Measurements from ENCODE around the gene CDH4. TPM values are rescaled to one million over a fixed set of nuclear protein-coding genes. Genes with fewer than 3 reads are reported as not detected.

The CDH4 gene
- total RNA-seq, 1 experiment from 2014 or later: not detected

DNA sequence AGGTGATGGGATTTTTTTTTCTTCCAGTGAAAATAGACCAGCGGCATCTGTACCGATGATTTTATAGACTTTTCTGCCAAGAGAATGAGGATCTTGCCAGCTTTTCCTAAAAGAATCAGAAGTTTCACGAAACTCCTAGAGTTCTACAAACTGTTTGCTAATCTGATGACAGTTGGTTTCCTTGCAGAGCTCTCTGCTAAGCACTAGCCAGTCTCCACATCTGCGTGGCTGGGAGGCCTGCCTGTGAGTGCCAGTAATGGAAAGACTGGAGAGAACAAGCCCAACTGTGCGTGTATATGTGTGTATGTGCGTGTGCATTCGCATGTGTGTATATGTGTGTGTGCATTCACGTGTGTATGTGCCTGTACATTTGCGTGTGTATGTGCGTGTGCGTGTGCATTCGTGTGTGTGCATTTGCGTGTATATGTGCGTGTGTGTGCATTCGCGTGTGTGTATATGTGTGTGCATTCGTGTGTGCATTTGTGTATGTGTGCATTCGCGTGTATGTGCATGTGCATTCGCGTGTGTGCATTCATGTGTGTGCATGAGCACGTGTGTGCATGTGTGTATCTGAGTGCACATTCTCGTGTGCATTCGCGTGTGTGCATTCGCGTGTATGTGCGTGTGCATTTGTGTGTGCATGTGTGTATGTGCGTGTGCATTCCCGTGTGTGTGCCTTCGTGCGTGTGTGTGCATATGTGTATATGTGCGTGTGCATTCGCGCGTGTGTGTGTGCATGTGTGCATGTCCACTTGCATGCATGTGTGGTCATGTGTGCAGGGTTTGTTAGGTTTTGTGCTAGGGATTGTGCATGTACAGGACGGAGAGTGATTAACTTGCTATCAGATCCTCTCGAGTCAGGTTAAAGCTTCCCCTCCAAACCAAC is 434.2 kb downstream of the CDH4 start:
- no peak for DNase-seq (ENCODE audit: low read depth, low spot score)
- intact Hi-C loops (cut with micrococcal nuclease; ENCODE audit: unreplicated experiment): no loop called here
- Histone ChIP-seq H3K9me3 (ENCODE audit: control insufficient read depth, insufficient read depth, low read depth, low read length) (no peaks in the 10 kb centered on the region), H3K27me3 (ENCODE audit: control insufficient read depth, insufficient read depth, low read length) (peaks cover 41% of the 10 kb centered on the region), H3K27ac (ENCODE audit: low read length) (no peak overlapping the region), H3K36me3 (ENCODE audit: control insufficient read depth, insufficient read depth, low read length) (no peaks in the 10 kb centered on the region), H3K4me1 (ENCODE audit: control insufficient read depth, insufficient read depth, low read length) (no peaks in the 10 kb centered on the region; the same call in 1 of the 2 replicates), H3K4me3 (ENCODE audit: low read depth in 2 of 2, low read length in 2 of 2) (no peak overlapping the region)
- ATAC-seq: no peak
- BruUV-seq (replicated peaks): no TSS peak
- POLR2A ChIA-PET: no interaction called here
- no peak for TF ChIP-seq TCF7L2 (IDR thresholded peaks at IDR 0.05; ENCODE audit: low read depth, low read length)
- TF ChIP-seq, protein P1, sequence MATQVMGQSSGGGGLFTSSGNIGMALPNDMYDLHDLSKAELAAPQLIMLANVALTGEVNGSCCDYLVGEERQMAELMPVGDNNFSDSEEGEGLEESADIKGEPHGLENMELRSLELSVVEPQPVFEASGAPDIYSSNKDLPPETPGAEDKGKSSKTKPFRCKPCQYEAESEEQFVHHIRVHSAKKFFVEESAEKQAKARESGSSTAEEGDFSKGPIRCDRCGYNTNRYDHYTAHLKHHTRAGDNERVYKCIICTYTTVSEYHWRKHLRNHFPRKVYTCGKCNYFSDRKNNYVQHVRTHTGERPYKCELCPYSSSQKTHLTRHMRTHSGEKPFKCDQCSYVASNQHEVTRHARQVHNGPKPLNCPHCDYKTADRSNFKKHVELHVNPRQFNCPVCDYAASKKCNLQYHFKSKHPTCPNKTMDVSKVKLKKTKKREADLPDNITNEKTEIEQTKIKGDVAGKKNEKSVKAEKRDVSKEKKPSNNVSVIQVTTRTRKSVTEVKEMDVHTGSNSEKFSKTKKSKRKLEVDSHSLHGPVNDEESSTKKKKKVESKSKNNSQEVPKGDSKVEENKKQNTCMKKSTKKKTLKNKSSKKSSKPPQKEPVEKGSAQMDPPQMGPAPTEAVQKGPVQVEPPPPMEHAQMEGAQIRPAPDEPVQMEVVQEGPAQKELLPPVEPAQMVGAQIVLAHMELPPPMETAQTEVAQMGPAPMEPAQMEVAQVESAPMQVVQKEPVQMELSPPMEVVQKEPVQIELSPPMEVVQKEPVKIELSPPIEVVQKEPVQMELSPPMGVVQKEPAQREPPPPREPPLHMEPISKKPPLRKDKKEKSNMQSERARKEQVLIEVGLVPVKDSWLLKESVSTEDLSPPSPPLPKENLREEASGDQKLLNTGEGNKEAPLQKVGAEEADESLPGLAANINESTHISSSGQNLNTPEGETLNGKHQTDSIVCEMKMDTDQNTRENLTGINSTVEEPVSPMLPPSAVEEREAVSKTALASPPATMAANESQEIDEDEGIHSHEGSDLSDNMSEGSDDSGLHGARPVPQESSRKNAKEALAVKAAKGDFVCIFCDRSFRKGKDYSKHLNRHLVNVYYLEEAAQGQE (IDR thresholded peaks at IDR 0.05; ENCODE audit: insufficient read depth in 1 of 2, low read depth in 2 of 2, low read length in 1 of 2): no peak
- TF ChIP-seq, protein P2, sequence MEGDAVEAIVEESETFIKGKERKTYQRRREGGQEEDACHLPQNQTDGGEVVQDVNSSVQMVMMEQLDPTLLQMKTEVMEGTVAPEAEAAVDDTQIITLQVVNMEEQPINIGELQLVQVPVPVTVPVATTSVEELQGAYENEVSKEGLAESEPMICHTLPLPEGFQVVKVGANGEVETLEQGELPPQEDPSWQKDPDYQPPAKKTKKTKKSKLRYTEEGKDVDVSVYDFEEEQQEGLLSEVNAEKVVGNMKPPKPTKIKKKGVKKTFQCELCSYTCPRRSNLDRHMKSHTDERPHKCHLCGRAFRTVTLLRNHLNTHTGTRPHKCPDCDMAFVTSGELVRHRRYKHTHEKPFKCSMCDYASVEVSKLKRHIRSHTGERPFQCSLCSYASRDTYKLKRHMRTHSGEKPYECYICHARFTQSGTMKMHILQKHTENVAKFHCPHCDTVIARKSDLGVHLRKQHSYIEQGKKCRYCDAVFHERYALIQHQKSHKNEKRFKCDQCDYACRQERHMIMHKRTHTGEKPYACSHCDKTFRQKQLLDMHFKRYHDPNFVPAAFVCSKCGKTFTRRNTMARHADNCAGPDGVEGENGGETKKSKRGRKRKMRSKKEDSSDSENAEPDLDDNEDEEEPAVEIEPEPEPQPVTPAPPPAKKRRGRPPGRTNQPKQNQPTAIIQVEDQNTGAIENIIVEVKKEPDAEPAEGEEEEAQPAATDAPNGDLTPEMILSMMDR (IDR thresholded peaks at IDR 0.05): no peak
- TF ChIP-seq POLR2AphosphoS5 (IDR thresholded peaks at IDR 0.05; ENCODE audit: low read depth, low read length): no peak
- CTCF ChIA-PET: no interaction called here
- in situ Hi-C loops (cut with HindIII; ENCODE audit: low pct_unique_long_range_greater_than_20kb, low sequenced_read_pairs): no loop called here

DNA sequence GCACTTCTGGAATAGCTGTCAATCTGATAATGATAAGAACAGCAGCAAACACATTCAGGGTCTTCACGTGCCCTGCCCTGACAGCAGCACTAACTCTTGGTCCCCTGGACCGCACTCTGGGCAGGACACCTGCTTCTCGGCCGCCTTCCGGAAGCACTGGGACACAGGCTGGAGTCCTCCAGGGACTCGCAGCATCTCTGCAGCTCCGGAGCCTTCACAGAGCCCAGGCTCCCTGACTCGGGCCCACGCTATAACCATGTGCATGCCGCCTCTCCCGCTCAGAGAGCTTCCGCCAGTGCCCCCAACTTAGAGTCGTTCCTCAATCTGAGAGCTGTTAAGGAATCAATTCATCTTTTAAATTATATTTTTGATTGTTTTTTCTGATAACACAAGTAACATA is 436.4 kb downstream of the CDH4 start:
- TF ChIP-seq POLR2AphosphoS5 (IDR thresholded peaks at IDR 0.05; ENCODE audit: low read depth, low read length) (no peak), TCF7L2 (IDR thresholded peaks at IDR 0.05; ENCODE audit: low read depth, low read length) (no peak), SIN3A (IDR thresholded peaks at IDR 0.05; ENCODE audit: borderline replicate concordance, insufficient read depth, low read depth, low read length) (no peak)
- TF ChIP-seq, protein P1 (IDR thresholded peaks at IDR 0.05; ENCODE audit: insufficient read depth in 1 of 2, low read depth in 2 of 2, low read length in 1 of 2): no peak
- TF ChIP-seq, protein P2 (IDR thresholded peaks at IDR 0.05): no peak
- POLR2A ChIA-PET: no interaction called here
- no peaks in the 10 kb centered on the region for H3K4me1 ChIP-seq (ENCODE audit: control insufficient read depth, insufficient read depth, low read length)
- in situ Hi-C loops (cut with HindIII; ENCODE audit: low pct_unique_long_range_greater_than_20kb, low sequenced_read_pairs): no loop called here
- intact Hi-C loops (cut with micrococcal nuclease; ENCODE audit: unreplicated experiment): no loop called here
- CTCF ChIA-PET: no interaction called here
- H3K27ac ChIP-seq (ENCODE audit: low read length): no peak overlapping the region
- no peak overlapping the region for H3K4me3 ChIP-seq (ENCODE audit: low read depth in 2 of 2, low read length in 2 of 2)
- H3K9me3 ChIP-seq (ENCODE audit: control insufficient read depth, insufficient read depth, low read depth, low read length): no peaks in the 10 kb centered on the region
- ATAC-seq (no peak), DNase-seq (ENCODE audit: low read depth, low spot score) (no peak)
- no peaks in the 10 kb centered on the region for H3K36me3 ChIP-seq (ENCODE audit: control insufficient read depth, insufficient read depth, low read length)
- BruUV-seq (replicated peaks): no TSS peak
- peaks cover 27% of the 10 kb centered on the region for H3K27me3 ChIP-seq (ENCODE audit: control insufficient read depth, insufficient read depth, low read length)
